K562 (cell line): ENCODE data around the gene PPT1. TPM values are rescaled to one million over a fixed set of nuclear protein-coding genes. Genes with fewer than 3 reads are reported as not detected.

Experiments used
- AFF4 ChIP-seq: sonication (generic); formaldehyde crosslinking; IDR thresholded peaks from 2 replicates; pipeline ENCODE4 v1.8.0; 2023; ENCODE audit warnings: mild to moderate bottlenecking, missing genetic modification reagents
- CHD7 ChIP-seq: fragments of 200-600 bp; sonication (generic); IDR thresholded peaks from one replicate; pipeline ENCODE4 v1.6.1; 2012; ENCODE audit warnings: mild to moderate bottlenecking, low read depth, low read length, inconsistent platforms
- CSDE1 ChIP-seq, 2 experiments: fragments of 450-650 bp; IDR thresholded peaks; 2 replicates each; pipeline ENCODE4 v1.6.1; 2016; ENCODE audit warnings: mild to moderate bottlenecking in 1 of 2
- FOXK1 ChIP-seq: sonication (generic); formaldehyde crosslinking; IDR thresholded peaks from 2 replicates; pipeline ENCODE4 v1.8.0; 2022; ENCODE audit warnings: missing genetic modification reagents, mild to moderate bottlenecking, borderline replicate concordance
- KAT2B ChIP-seq: IDR thresholded peaks from one replicate; pipeline ENCODE4 v1.6.1; 2012; ENCODE audit warnings: low read depth, mild to moderate bottlenecking, control low read depth, inconsistent platforms, low read length, moderate library complexity
- L3MBTL2 ChIP-seq: fragments of 450-650 bp; IDR thresholded peaks from 2 replicates; pipeline ENCODE4 v1.6.1; 2016; ENCODE audit warnings: mild to moderate bottlenecking, moderate library complexity
- MTA3 ChIP-seq: fragments of 450-650 bp; formaldehyde crosslinking; IDR thresholded peaks from 2 replicates; pipeline ENCODE4 v1.6.1; 2017; ENCODE audit warnings: mild to moderate bottlenecking, borderline replicate concordance
- NFYB ChIP-seq: IDR thresholded peaks from 2 replicates; pipeline ENCODE4 v1.6.1; 2011; ENCODE audit warnings: mild to moderate bottlenecking, moderate library complexity; ENCODE audit not compliant: insufficient read length; ENCODE audit errors: extremely low read depth
- SP2 ChIP-seq: IDR thresholded peaks from 2 replicates; pipeline ENCODE4 v1.6.1; 2011; ENCODE audit warnings: mild to moderate bottlenecking, low read depth, low read length, moderate library complexity; ENCODE audit not compliant: poor library complexity, severe bottlenecking; ENCODE audit errors: extremely low read depth
- STAG1 ChIP-seq: sonication (generic); formaldehyde crosslinking; IDR thresholded peaks from 2 replicates; pipeline ENCODE4 v1.5.0; 2020; ENCODE audit warnings: missing genetic modification reagents, borderline replicate concordance
- TAF7 ChIP-seq: fragments of 450-650 bp; IDR thresholded peaks from 2 replicates; pipeline ENCODE4 v1.6.1; 2016; ENCODE audit warnings: missing genetic modification characterization, missing compliant biosample characterization
- ZNF699 ChIP-seq: fragments of 250-450 bp; sonication (Bioruptor Pico); IDR thresholded peaks from 2 replicates; pipeline ENCODE4 v1.8.0; 2021; ENCODE audit warnings: mild to moderate bottlenecking, moderate library complexity; ENCODE audit not compliant: insufficient replicate concordance
- polyA plus RNA-seq, 8 experiments: library from polyadenylated mRNA; depleted of rRNA in 4 of 8; stranded (reverse) in 5 of 8; unstranded in 3 of 8; fragments of >200 nt; fragmentation: Nextera tagmentation in 2 of 8; fragmentation: Illumina TruSeq in 1 of 8; extraction: Ambion mirVana in 2 of 8; extraction: Trizol in 1 of 8; gene quantifications; 2 replicates each; pipeline versions ENCODE4 v1.2.1 to v1.2.3, GENCODE V29; 2011 to 2014; ENCODE audit warnings: inconsistent platforms in 1 of 8, missing spikeins in 1 of 8
- total RNA-seq, 7 experiments: library from RNA; depleted of rRNA in 6 of 7; stranded (reverse); fragments of >200 nt in 6 of 7; fragmentation: Illumina TruSeq in 2 of 7; extraction: Trizol in 2 of 7; gene quantifications; 2 replicates each; pipeline versions ENCODE4 v1.2.1 to v1.2.3, GENCODE V29; 2011 to 2021; ENCODE audit warnings: low replicate concordance in 1 of 7

The PPT1 gene
- total and polyA plus RNA-seq, 9 of the 15 experiments (the other 6 are each of a cell fraction or from before 2014, with no cell fraction given), result 72.2 to 285 (median 143) TPM

GRCh38 chr1:40064797-40065499, 32.1 kb downstream of the PPT1 start (continued):
- no peak for TF ChIP-seq ZNF699 (CRISPR knock-in tag)
- TF ChIP-seq NFYB, result no peak
- no peak for TF ChIP-seq L3MBTL2
- TF ChIP-seq FOXK1 (CRISPR knock-in tag), result no peak
- TF ChIP-seq SP2, result no peak
- TF ChIP-seq AFF4 (CRISPR knock-in tag), result no peak
- no peak for TF ChIP-seq CHD7
- TF ChIP-seq CSDE1 (IDR thresholded peaks at IDR 0.05), result no peak
- no peak for TF ChIP-seq MTA3
- no peak for TF ChIP-seq TAF7 (tag)
- TF ChIP-seq KAT2B, result no peak
- TF ChIP-seq STAG1 (CRISPR knock-in tag), result no peak
